ENCODE measurements around the gene SULT4A1.

- TF ChIP-seq, protein P1, sequence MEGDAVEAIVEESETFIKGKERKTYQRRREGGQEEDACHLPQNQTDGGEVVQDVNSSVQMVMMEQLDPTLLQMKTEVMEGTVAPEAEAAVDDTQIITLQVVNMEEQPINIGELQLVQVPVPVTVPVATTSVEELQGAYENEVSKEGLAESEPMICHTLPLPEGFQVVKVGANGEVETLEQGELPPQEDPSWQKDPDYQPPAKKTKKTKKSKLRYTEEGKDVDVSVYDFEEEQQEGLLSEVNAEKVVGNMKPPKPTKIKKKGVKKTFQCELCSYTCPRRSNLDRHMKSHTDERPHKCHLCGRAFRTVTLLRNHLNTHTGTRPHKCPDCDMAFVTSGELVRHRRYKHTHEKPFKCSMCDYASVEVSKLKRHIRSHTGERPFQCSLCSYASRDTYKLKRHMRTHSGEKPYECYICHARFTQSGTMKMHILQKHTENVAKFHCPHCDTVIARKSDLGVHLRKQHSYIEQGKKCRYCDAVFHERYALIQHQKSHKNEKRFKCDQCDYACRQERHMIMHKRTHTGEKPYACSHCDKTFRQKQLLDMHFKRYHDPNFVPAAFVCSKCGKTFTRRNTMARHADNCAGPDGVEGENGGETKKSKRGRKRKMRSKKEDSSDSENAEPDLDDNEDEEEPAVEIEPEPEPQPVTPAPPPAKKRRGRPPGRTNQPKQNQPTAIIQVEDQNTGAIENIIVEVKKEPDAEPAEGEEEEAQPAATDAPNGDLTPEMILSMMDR (IDR thresholded peaks at IDR 0.05), result no peak
- no peak for TF ChIP-seq POLR2A (IDR thresholded peaks at IDR 0.05)
Measured at GRCh38 chr22:43811777-43812148, 50.5 kb downstream of the SULT4A1 start.

Measured in thyroid gland (tissue), 4 donors.